BLaER1 (cell line): ENCODE data around the gene LYPD5.
"Not testable (repeated sequence)": the region's sequence is repeated elsewhere in the genome, so short reads cannot be mapped to it uniquely, and the experiment has no call there.

Experiments used
- H3K27ac ChIP-seq: shearing (Covaris generic); formaldehyde crosslinking; 2 replicates; pipeline ENCODE4 v1.8.1; 2022
- H3K27me3 ChIP-seq: shearing (Covaris generic); formaldehyde crosslinking; 2 replicates; pipeline ENCODE4 v1.8.1; 2022
- H3K36me3 ChIP-seq: shearing (Covaris generic); formaldehyde crosslinking; 2 replicates; pipeline ENCODE4 v1.8.1; 2022
- H3K4me1 ChIP-seq: shearing (Covaris generic); formaldehyde crosslinking; 2 replicates; pipeline ENCODE4 v1.8.1; 2022
- H3K4me2 ChIP-seq: shearing (Covaris generic); formaldehyde crosslinking; 2 replicates; pipeline ENCODE4 v1.8.1; 2022
- H3K4me3 ChIP-seq: shearing (Covaris generic); formaldehyde crosslinking; 2 replicates; pipeline ENCODE4 v1.8.1; 2022
- H3K9ac ChIP-seq: shearing (Covaris generic); formaldehyde crosslinking; 2 replicates; pipeline ENCODE4 v1.8.1; 2022
- H3K9me3 ChIP-seq: shearing (Covaris generic); formaldehyde crosslinking; 2 replicates; pipeline ENCODE4 v1.8.1; 2022
- H4K20me1 ChIP-seq: shearing (Covaris generic); formaldehyde crosslinking; 2 replicates; pipeline ENCODE4 v1.8.1; 2022
- Cebpa-rat ChIP-seq: shearing (Covaris generic); IDR thresholded peaks from 2 replicates; pipeline ENCODE4 v1.8.1; 2022

The LYPD5 gene, protein sequence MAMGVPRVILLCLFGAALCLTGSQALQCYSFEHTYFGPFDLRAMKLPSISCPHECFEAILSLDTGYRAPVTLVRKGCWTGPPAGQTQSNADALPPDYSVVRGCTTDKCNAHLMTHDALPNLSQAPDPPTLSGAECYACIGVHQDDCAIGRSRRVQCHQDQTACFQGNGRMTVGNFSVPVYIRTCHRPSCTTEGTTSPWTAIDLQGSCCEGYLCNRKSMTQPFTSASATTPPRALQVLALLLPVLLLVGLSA

DNA sequence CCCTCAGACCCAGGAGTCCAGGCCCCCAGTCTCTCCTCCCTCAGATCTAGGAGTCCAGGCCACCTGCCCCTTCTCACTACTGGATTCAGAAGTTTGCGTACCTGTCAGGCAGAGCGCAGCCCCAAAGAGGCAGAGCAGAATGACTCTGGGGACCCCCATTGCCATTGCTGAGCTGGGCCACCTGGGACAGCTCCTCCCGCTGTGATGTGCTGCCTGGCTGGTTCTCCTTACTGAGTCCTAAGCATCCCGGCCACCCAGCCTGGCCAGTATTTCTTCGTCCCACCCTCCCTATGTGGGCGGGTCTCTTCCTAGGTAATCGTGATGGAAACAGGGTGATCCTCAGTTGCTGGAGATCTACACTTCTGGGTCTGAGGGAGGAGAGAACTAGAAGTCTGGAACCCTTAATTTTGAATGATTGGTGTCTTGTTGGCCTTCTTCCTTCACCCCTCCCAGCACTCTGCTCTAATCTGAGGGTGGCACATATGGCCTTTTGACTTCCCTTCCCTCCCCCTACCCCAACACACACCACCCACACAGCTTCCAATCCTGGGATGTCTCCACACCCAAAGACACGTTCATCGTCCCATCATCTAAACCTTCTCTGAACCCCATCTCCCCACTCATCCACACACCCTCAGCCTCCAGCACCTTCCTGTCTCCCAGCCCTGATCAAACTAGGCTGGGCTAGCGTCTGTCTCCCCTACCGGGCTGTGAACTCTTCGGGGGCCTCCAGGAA lies at the start of gene LYPD5:
Gene LYPD5, minus strand, starts transcription at position 232 of the 736 bp plus-strand sequence. Its CDS starts 67 bp downstream, at position 165.
- Histone ChIP-seq H3K27me3 (no peaks in the 10 kb centered on the region), H3K4me1 (peaks cover 12% of the 10 kb centered on the region), H3K9me3 (no peaks in the 10 kb centered on the region), H3K27ac (no peak within 1 kb of the TSS), H4K20me1 (no peaks in the 10 kb centered on the region), H3K9ac (no peak within 1 kb of the TSS), H3K4me3 (no peak within 1 kb of the TSS), H3K4me2 (no peak within 1 kb of the TSS), H3K36me3 (no peaks in the 10 kb centered on the region)
- no peak for TF ChIP-seq Cebpa-rat

DNA sequence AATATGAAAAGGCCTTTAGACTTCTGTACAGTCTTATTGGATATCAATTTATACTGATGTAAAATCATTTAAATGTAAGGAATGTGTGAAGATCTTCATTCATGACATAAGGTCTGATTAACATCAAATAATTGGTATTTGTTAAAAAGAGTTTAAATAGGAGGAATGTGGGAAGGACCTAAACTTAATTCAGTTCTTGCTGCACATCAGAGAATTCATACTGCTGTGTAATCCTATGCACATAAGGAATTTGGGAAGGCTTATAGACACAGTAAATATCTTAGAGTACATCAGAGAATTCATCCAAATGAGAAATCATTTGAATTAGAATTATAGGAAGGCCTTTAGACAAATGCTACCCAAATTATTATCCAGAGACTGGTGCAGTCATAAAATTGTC lies 46.6 kb upstream of the LYPD5 start:
- H3K27ac ChIP-seq = no peak overlapping the region
- H3K4me2 ChIP-seq = no peak overlapping the region
- TF ChIP-seq Cebpa-rat = no peak
- H3K27me3 ChIP-seq = no peaks in the 10 kb centered on the region
- peaks cover 95% of the 10 kb centered on the region for H3K9me3 ChIP-seq
- peaks cover 61% of the 10 kb centered on the region for H3K36me3 ChIP-seq
- no peak overlapping the region for H3K9ac ChIP-seq
- no peaks in the 10 kb centered on the region for H3K4me1 ChIP-seq
- H3K4me3 ChIP-seq = no peak overlapping the region
- H4K20me1 ChIP-seq = no peaks in the 10 kb centered on the region

DNA sequence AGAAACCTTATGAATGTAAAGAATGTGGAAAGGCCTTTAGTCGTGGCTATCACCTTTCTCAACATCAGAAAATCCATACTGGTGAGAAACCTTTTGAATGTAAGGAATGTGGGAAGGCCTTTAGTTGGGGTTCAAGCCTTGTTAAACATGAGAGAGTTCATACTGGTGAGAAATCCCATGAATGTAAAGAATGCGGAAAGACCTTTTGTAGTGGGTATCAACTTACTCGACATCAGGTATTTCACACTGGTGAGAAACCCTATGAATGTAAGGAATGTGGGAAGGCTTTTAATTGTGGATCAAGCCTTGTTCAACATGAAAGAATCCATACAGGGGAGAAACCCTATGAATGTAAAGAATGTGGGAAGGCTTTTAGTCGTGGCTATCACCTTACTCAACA lies 45.6 kb upstream of the LYPD5 start:
- Histone ChIP-seq H3K27me3 (no peaks in the 10 kb centered on the region), H4K20me1 (no peaks in the 10 kb centered on the region), H3K4me2 (no peak overlapping the region), H3K4me3 (peak overlapping the region; percentile 11; the same call in 1 of the 2 replicates), H3K36me3 (peaks cover 70% of the 10 kb centered on the region), H3K27ac (no peak overlapping the region), H3K9me3 (peaks cover 95% of the 10 kb centered on the region), H3K9ac (no peak overlapping the region), H3K4me1 (no peaks in the 10 kb centered on the region)
- no peak for TF ChIP-seq Cebpa-rat

DNA sequence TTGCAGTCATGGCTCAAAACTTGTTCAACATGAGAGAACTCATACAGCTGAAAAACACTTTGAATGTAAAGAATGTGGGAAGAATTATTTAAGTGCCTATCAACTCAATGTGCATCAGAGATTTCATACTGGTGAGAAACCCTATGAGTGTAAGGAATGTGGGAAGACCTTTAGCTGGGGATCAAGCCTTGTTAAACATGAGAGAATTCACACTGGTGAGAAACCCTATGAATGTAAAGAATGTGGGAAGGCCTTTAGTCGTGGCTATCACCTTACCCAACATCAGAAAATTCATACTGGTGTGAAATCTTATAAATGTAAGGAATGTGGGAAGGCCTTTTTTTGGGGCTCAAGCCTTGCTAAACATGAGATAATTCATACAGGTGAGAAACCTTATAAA lies 45.0 kb upstream of the LYPD5 start:
- Histone ChIP-seq H3K4me3 (peak overlapping the region; percentile 11; the same call in 1 of the 2 replicates), H3K27me3 (no peaks in the 10 kb centered on the region), H3K4me2 (no peak overlapping the region), H3K4me1 (no peaks in the 10 kb centered on the region), H3K27ac (no peak overlapping the region), H3K9me3 (peaks cover 95% of the 10 kb centered on the region), H4K20me1 (no peaks in the 10 kb centered on the region), H3K36me3 (peaks cover 76% of the 10 kb centered on the region), H3K9ac (no peak overlapping the region)
- TF ChIP-seq Cebpa-rat = no peak

DNA sequence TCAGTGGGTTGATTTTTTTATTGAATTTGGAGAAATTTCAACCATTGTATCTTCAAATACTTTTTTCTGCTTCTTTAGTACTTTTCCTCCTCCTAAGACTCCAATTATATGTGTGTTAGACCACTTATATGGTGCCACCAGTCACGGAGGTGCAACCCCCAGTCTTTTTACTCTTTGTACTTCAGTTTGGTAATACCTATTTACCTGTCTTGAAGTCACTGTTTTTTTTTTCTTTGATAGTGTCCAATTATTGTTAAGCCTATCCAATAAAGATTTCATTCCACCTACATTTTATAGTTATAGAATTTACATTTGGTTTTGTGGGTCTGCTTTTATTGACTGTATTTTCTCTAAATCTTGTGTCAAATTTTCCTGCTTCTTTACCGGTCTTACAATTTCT lies 39.8 kb upstream of the LYPD5 start:
- Histone ChIP-seq H3K4me3 (no peak overlapping the region), H3K9me3 (peaks cover 94% of the 10 kb centered on the region), H3K27ac (no peak overlapping the region), H3K9ac (no peak overlapping the region), H3K27me3 (no peaks in the 10 kb centered on the region), H4K20me1 (no peaks in the 10 kb centered on the region), H3K4me1 (no peaks in the 10 kb centered on the region), H3K36me3 (peaks cover 89% of the 10 kb centered on the region), H3K4me2 (no peak overlapping the region)
- no peak for TF ChIP-seq Cebpa-rat

DNA sequence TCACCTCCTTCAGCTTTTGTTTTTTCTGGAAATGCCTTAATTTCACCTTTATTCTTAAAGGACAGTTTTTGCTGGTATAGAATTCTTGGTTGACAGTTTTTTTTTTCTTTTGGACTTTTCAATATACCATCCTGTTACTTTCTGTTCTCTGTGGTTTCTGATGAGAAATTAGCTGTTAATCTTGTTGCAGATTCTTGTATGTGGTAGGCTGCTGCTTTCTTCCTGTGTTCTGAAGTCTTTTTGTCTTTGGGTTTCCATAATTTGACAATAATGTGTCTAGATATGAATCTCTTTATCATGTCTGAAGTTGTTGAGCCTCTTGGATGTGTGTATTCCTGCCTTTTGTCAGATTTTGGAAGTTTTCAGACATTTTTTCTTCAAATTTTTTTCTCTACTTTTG lies 36.9 kb upstream of the LYPD5 start:
- peaks cover 93% of the 10 kb centered on the region for H3K9me3 ChIP-seq

DNA sequence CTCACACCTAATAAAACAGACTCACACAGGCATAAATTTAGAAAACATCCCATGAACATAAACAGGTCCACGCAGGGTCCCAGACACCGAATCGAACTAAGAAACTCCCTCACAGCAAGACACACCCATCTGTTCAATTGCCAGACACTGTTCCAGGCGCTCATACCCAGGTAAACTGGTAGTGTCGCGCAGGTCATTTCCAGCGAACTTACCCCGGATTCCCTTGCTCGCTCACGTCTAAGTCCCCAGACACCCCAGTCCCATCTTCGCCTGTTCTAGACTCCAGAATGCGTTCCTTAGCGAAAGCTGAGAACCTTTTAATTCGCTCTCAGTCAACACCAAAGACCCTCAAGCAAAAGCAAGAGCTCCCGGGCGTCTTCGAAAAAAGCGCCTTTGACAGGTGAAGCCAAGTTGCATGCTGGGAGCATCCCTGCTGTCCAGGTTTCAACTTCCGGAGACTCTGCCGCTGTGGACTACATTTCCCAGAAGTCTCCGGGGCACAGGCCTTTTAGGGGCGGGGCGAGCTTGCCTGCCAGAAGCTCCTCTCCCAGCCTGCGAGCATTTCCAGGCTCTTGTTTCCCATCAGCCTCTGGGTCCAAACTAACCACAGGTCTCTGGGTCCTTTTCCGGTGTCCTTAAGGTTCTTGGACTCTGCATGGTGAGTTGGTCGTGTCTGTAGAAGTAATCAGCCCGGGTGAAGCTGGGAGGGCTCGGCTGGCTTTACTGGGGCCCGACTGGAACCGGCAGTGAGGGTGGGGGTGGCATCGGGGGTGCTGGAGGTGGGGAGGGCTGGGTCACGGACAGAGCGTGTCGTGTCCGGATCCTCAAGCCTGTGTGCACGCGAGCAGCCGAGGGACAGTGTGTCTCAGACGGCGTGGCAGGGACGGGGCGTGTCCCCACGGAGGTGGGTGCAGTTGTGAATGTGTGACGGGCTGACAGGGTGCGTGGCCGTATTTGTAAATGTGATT lies 24.8 kb upstream of the LYPD5 start, which contains the start of gene ZNF283:
Gene ZNF283, plus strand, starts transcription at position 535 of the 968 bp plus-strand sequence. CDS start 6,184 bp downstream, outside the sequence.
- Histone ChIP-seq H4K20me1 (no peaks in the 10 kb centered on the region), H3K9ac (peak within 1 kb of the TSS; percentile 67), H3K27me3 (no peaks in the 10 kb centered on the region), H3K4me1 (peaks cover 8% of the 10 kb centered on the region), H3K27ac (no peak within 1 kb of the TSS), H3K4me3 (peak within 1 kb of the TSS; percentile 73), H3K4me2 (peak within 1 kb of the TSS; percentile 89), H3K9me3 (peaks cover 19% of the 10 kb centered on the region; the same call in 1 of the 2 replicates), H3K36me3 (peaks cover 30% of the 10 kb centered on the region)
- no peak for TF ChIP-seq Cebpa-rat

More for the DNA sequence above, 36.9 kb upstream of the LYPD5 start:
- Histone ChIP-seq H3K36me3 (peaks cover 94% of the 10 kb centered on the region), H3K4me3 (no peak overlapping the region), H3K9ac (no peak overlapping the region), H3K27me3 (no peaks in the 10 kb centered on the region), H3K27ac (no peak overlapping the region), H3K4me1 (no peaks in the 10 kb centered on the region), H4K20me1 (no peaks in the 10 kb centered on the region), H3K4me2 (no peak overlapping the region)
- no peak for TF ChIP-seq Cebpa-rat

DNA sequence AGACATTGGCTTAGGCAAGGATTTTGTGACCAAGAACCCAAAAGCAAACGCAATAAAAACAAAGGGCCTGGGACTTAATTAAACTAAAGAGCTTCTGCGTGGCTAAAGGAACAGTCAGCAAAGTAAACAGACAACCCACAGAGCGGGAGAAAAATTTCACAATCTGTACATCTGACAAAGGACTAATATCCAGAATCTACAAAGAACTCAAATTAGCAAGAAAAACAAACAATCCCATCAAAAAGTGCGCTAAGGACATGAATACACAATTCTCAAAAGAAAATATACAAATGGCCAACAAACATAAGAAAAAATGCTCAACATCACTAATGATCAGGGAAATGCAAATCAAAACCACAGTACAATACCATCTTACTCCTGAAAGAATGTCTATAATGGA lies 22.3 kb upstream of the LYPD5 start:
- not testable (repeated sequence) for H3K4me1 ChIP-seq, H3K4me2 ChIP-seq, H3K9ac ChIP-seq, H3K27me3 ChIP-seq, H3K27ac ChIP-seq, H3K4me3 ChIP-seq, H4K20me1 ChIP-seq
- peaks cover 12% of the 10 kb centered on the region for H3K9me3 ChIP-seq
- peaks cover 10% of the 10 kb centered on the region; the same call in 1 of the 2 replicates for H3K36me3 ChIP-seq

DNA sequence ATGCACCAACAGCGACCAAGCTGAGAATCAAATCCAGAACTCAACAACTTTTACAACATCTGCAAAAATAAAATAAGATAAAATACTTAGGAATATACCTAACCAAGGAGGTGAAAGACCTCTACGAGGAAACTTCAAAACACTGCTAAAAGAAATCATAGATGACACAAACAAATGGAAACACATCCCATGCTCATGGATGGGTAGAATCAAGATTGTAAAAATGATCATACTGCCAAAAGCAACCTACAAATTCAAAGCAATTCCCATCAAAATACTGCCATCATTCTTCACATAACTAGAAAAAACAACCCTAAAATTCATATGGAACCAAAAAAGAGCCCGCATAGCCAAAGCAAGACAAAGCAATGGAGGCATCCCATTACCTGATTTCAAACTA lies 21.6 kb upstream of the LYPD5 start:
- not testable (repeated sequence) for H3K27ac ChIP-seq, H4K20me1 ChIP-seq, H3K9ac ChIP-seq, H3K4me1 ChIP-seq, H3K36me3 ChIP-seq, H3K4me2 ChIP-seq, H3K27me3 ChIP-seq, H3K4me3 ChIP-seq
- peaks cover 11% of the 10 kb centered on the region for H3K9me3 ChIP-seq
